Fibroblast of lung (primary cell): ENCODE measurements around the gene COLQ. TPM values are rescaled to one million over a fixed set of nuclear protein-coding genes. Genes with fewer than 3 reads are reported as not detected.

Source experiments
- DNase-seq, 2 donors: peaks; one replicate each; pipeline versions ENCODE4 v3.0.0 to v3.0.0-alpha.2; 2010; ENCODE audit warnings: low read depth in 2 of 2
- H2AFZ ChIP-seq: 2 replicates; pipeline ENCODE4 v1.5.1; 2012; ENCODE audit warnings: low read length, control low read depth, inconsistent platforms
- H3K27ac ChIP-seq: 2 replicates; pipeline ENCODE4 v1.5.1; 2011; ENCODE audit warnings: low read length, control low read depth; ENCODE audit not compliant: insufficient read depth
- H3K27me3 ChIP-seq: 2 replicates; pipeline ENCODE4 v1.5.1; 2011; ENCODE audit warnings: mild to moderate bottlenecking, low read length; ENCODE audit not compliant: control insufficient read depth, insufficient read depth
- H3K36me3 ChIP-seq: 2 replicates; pipeline ENCODE4 v1.5.1; 2011; ENCODE audit warnings: low read length; ENCODE audit not compliant: control insufficient read depth, insufficient read depth
- H3K4me1 ChIP-seq: 2 replicates; pipeline ENCODE4 v1.5.1; 2011; ENCODE audit warnings: low read length; ENCODE audit not compliant: control insufficient read depth, insufficient read depth; ENCODE audit errors: extremely low read depth
- H3K4me2 ChIP-seq: 2 replicates; pipeline ENCODE4 v1.5.1; 2011; ENCODE audit warnings: low read length, control low read depth; ENCODE audit not compliant: insufficient read depth; ENCODE audit errors: extremely low read depth
- H3K4me3 ChIP-seq, 4 experiments: fragments of 200-600 bp in 1 of 4; sonication (generic) in 1 of 4; replicated peaks in 1 of 4; 2 replicates each; pipeline ENCODE4 v1.5.1; 2011 to 2016; ENCODE audit warnings: low read length in 4 of 4, low read depth in 3 of 4, mild to moderate bottlenecking in 3 of 4, control low read depth in 2 of 4, inconsistent platforms in 1 of 4, mixed read lengths in 1 of 4; ENCODE audit not compliant: insufficient read depth in 1 of 4; ENCODE audit errors: control extremely low read depth in 1 of 4
- H3K79me2 ChIP-seq: 2 replicates; pipeline ENCODE4 v1.5.1; 2012; ENCODE audit warnings: mild to moderate bottlenecking, low read length, inconsistent platforms; ENCODE audit not compliant: control insufficient read depth, insufficient read depth
- H3K9ac ChIP-seq: 2 replicates; pipeline ENCODE4 v1.5.1; 2011; ENCODE audit warnings: mild to moderate bottlenecking, low read length, control low read depth; ENCODE audit not compliant: insufficient read depth
- H3K9me3 ChIP-seq: 2 replicates; pipeline ENCODE4 v1.5.1; 2012; ENCODE audit warnings: low read depth, low read length; ENCODE audit not compliant: control insufficient read depth, insufficient read depth
- H4K20me1 ChIP-seq: 2 replicates; pipeline ENCODE4 v1.5.1; 2011; ENCODE audit warnings: low read length; ENCODE audit not compliant: control insufficient read depth, insufficient read depth; ENCODE audit errors: extremely low read depth
- CTCF ChIP-seq, 2 donors: IDR thresholded peaks in 1 of 2; conservative IDR thresholded peaks in 1 of 2; 1 replicate in 1 of 2; 2 replicates in 1 of 2; pipeline ENCODE4 v1.5.1; 2011 to 2012; ENCODE audit warnings: low read length in 2 of 2, control low read depth in 1 of 2, inconsistent platforms in 1 of 2, low read depth in 1 of 2, mild to moderate bottlenecking in 1 of 2
- EZH2 ChIP-seq: IDR thresholded peaks from 2 replicates; pipeline ENCODE4 v1.5.1; 2012; ENCODE audit warnings: low read length, control low read depth, mild to moderate bottlenecking; ENCODE audit errors: missing control alignments
- polyA plus RNA-seq, 2 donors: library from polyadenylated mRNA; depleted of rRNA in 1 of 2; stranded (reverse) in 1 of 2; unstranded in 1 of 2; fragments of >200 nt; gene quantifications; 2 replicates each; pipeline ENCODE4 v1.2.1, GENCODE V29; 2011 to 2012; ENCODE audit warnings: missing spikeins in 1 of 2
- total RNA-seq: library from RNA; depleted of rRNA; stranded (reverse); fragments of >200 nt; gene quantifications from 2 replicates; pipeline ENCODE4 v1.2.1, GENCODE V29; 2014

COLQ gene
- total and polyA plus RNA-seq, 2 donors (not counting 1 experiment from before 2014, with no cell fraction given): 0.33 to 0.34 TPM

DNA sequence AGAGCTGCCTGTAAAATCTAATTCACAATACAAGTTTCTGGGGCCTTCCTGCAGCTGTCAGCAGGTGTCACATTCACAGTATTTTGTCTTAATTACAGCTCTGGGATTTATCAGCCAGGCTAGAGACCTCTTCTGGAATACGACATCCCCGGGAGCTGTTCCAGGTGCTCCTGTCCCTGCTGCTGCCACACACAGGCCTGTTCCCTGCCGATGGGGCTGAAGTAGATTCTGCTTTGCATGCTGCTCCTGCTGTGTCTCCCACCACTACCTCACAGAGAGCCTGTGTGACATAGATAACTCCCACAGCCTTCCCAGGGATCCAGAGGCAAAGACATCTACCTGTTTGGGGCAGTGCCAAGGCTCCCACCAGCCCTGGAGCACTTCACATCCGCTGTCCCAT lies 20.4 kb downstream of the COLQ start:
- Histone ChIP-seq H3K36me3 (no peaks in the 10 kb centered on the region), H3K4me2 (no peak overlapping the region), H3K9me3 (no peaks in the 10 kb centered on the region), H4K20me1 (no peaks in the 10 kb centered on the region), H3K4me1 (no peaks in the 10 kb centered on the region), H3K27me3 (no peaks in the 10 kb centered on the region), H2AFZ (no peak overlapping the region), H3K79me2 (no peaks in the 10 kb centered on the region), H3K27ac (no peak overlapping the region), H3K4me3 (no peak overlapping the region), H3K9ac (no peak overlapping the region)
- TF ChIP-seq CTCF (conservative IDR thresholded peaks at IDR 0.05 in 1 of 2, IDR thresholded peaks at IDR 0.05 in 1 of 2; ENCODE audit: low read depth in 1 of 2, low read length in 2 of 2): no peak
- no peak for TF ChIP-seq EZH2
- DNase-seq: no peak

GRCh38 chr3:15500107-15500724 lies 21.3 kb downstream of the COLQ start:
- H3K4me3 ChIP-seq: no peak overlapping the region
- no peaks in the 10 kb centered on the region for H3K27me3 ChIP-seq
- no peaks in the 10 kb centered on the region for H3K9me3 ChIP-seq
- no peaks in the 10 kb centered on the region for H3K79me2 ChIP-seq
- no peak overlapping the region for H3K4me2 ChIP-seq
- H3K9ac ChIP-seq: no peak overlapping the region
- no peak overlapping the region for H2AFZ ChIP-seq
- no peak overlapping the region for H3K27ac ChIP-seq
- no peaks in the 10 kb centered on the region for H3K36me3 ChIP-seq
- no peaks in the 10 kb centered on the region for H4K20me1 ChIP-seq
- H3K4me1 ChIP-seq: no peaks in the 10 kb centered on the region
- no peak for DNase-seq
- TF ChIP-seq EZH2: no peak
- no peak for TF ChIP-seq CTCF (conservative IDR thresholded peaks at IDR 0.05 in 1 of 2, IDR thresholded peaks at IDR 0.05 in 1 of 2; ENCODE audit: low read depth in 1 of 2, low read length in 2 of 2)

GRCh38 chr3:15499536-15499935 lies 22.0 kb downstream of the COLQ start:
- Histone ChIP-seq H3K27ac (no peak overlapping the region), H3K9ac (no peak overlapping the region), H3K4me1 (no peaks in the 10 kb centered on the region), H3K36me3 (no peaks in the 10 kb centered on the region), H3K4me2 (no peak overlapping the region), H2AFZ (no peak overlapping the region), H4K20me1 (no peaks in the 10 kb centered on the region), H3K27me3 (no peaks in the 10 kb centered on the region), H3K9me3 (no peaks in the 10 kb centered on the region), H3K4me3 (no peak overlapping the region), H3K79me2 (no peaks in the 10 kb centered on the region)
- no peak for TF ChIP-seq EZH2
- no peak for TF ChIP-seq CTCF (conservative IDR thresholded peaks at IDR 0.05 in 1 of 2, IDR thresholded peaks at IDR 0.05 in 1 of 2; ENCODE audit: low read depth in 1 of 2, low read length in 2 of 2)
- DNase-seq: no peak
